Stimulated activated CD8-positive, alpha-beta memory T cell treated with anti-CD3 and anti-CD28 coated beads, Interleukin-7, amount 100 ng/mL, for 4 hours (primary cell): ENCODE results near the gene CT45A8.
"Not testable (repeated sequence)": the region's sequence is repeated elsewhere in the genome, so short reads cannot be mapped to it uniquely, and the experiment has no call there.

ENCODE experiments used
- DNase-seq, 2 donors: peaks; one replicate each; pipeline ENCODE4 v3.0.0-alpha.2; 2020; ENCODE audit warnings: low read depth in 2 of 2

The CT45A8 gene

GRCh38 chrX:135854438-135854837, at the start of gene CT45A8:
Gene CT45A8, minus strand, starts transcription at chrX:135854538. Its CDS starts 3,755 bp downstream, at chrX:135850783.
- not testable (repeated sequence) for DNase-seq

- DNase-seq = no peak
These were observed 39.0 kb upstream of the CT45A8 start, which contains the start of the genes CT45A10 and SAGE1 for GRCh38 chrX:135893294-135893817. Gene CT45A10, minus strand, starts transcription at chrX:135893444. Its CDS starts 8,100 bp downstream, at chrX:135885344. Gene SAGE1, plus strand, starts transcription at chrX:135893716. Its CDS starts 2,527 bp downstream, at chrX:135896243.

- DNase-seq = no peak
These were observed 38.4 kb upstream of the CT45A8 start for GRCh38 chrX:135892781-135893180.

- DNase-seq = no peak
These were observed 35.8 kb upstream of the CT45A8 start for GRCh38 chrX:135890087-135890585.

- not testable (repeated sequence) for DNase-seq
These were observed 34.6 kb upstream of the CT45A8 start for GRCh38 chrX:135888976-135889375.

GRCh38 chrX:135888230-135888629, 33.9 kb upstream of the CT45A8 start:
- not testable (repeated sequence) for DNase-seq

- not testable (repeated sequence) for DNase-seq
These were observed 28.4 kb upstream of the CT45A8 start for GRCh38 chrX:135882741-135883140.

- DNase-seq = not testable (repeated sequence)
These were observed 17.4 kb upstream of the CT45A8 start, which contains the start of gene CT45A9 for GRCh38 chrX:135871712-135872111. Gene CT45A9, minus strand, starts transcription at chrX:135871812. Its CDS starts 3,751 bp downstream, at chrX:135868061.

- not testable (repeated sequence) for DNase-seq
These were observed 17.2 kb downstream of the CT45A8 start, which contains the start of gene CT45A7 for GRCh38 chrX:135837180-135837579. Gene CT45A7, minus strand, starts transcription at chrX:135837280. Its CDS starts 3,747 bp downstream, at chrX:135833533.

GRCh38 chrX:135819912-135820311, 34.4 kb downstream of the CT45A8 start, which contains the start of gene CT45A2:
Gene CT45A2, minus strand, starts transcription at chrX:135820012. Its CDS starts 3,747 bp downstream, at chrX:135816265.
- not testable (repeated sequence) for DNase-seq

- DNase-seq = not testable (repeated sequence)
These were observed 51.7 kb downstream of the CT45A8 start, which contains the start of gene CT45A6 for GRCh38 chrX:135802687-135803086. Gene CT45A6, minus strand, starts transcription at chrX:135802787. Its CDS starts 3,794 bp downstream, at chrX:135798993.
